Stimulated activated CD4-positive, alpha-beta T cell treated with anti-CD3 and anti-CD28 coated beads, TNF-alpha, amount 100 ng/mL, for 24 hours (primary cell): ENCODE measurements around the gene RASGRF2.

Experiments
- DNase-seq, 3 experiments: peaks; one replicate each; pipeline ENCODE4 v3.0.0-alpha.2; 2020; ENCODE audit warnings: low read depth in 3 of 3

Gene RASGRF2

GRCh38 chr5:80951366-80951765, 8.8 kb upstream of the RASGRF2 start:
- no peak for DNase-seq

GRCh38 chr5:80953587-80953986, 6.6 kb upstream of the RASGRF2 start:
- DNase-seq = no peak

- no peak for DNase-seq
Measured at GRCh38 chr5:80955082-80955590, 5.0 kb upstream of the RASGRF2 start.

GRCh38 chr5:80956272-80956671, 3.9 kb upstream of the RASGRF2 start:
- DNase-seq = no peak

- DNase-seq = no peak
Measured at GRCh38 chr5:80957031-80957761, 3.0 kb upstream of the RASGRF2 start.

- DNase-seq = no peak
Measured at GRCh38 chr5:80958616-80959015, 1.5 kb upstream of the RASGRF2 start.

GRCh38 chr5:80959138-80959537, 1.0 kb upstream of the RASGRF2 start:
- no peak for DNase-seq

GRCh38 chr5:80960531-80961375, 590 bp downstream of the RASGRF2 start:
- DNase-seq = peak; percentile 5 to 39 (median 16)

- DNase-seq = peak in 2 of 3 experiments; percentile 41 to 55
Measured at GRCh38 chr5:80961376-80962281, 1.5 kb downstream of the RASGRF2 start.

- DNase-seq = no peak
Measured at GRCh38 chr5:80962630-80963520, 2.7 kb downstream of the RASGRF2 start.

- DNase-seq = no peak
Measured at GRCh38 chr5:80963521-80963895, 3.3 kb downstream of the RASGRF2 start.

- no peak for DNase-seq
Measured at GRCh38 chr5:80963966-80964481, 3.9 kb downstream of the RASGRF2 start.

- DNase-seq = no peak
Measured at GRCh38 chr5:80964491-80964890, 4.3 kb downstream of the RASGRF2 start.

- DNase-seq = no peak
Measured at GRCh38 chr5:80964919-80965318, 4.8 kb downstream of the RASGRF2 start.

GRCh38 chr5:80967500-80968181, 7.5 kb downstream of the RASGRF2 start:
- DNase-seq = no peak

GRCh38 chr5:80973027-80973426, 12.9 kb downstream of the RASGRF2 start:
- DNase-seq = no peak

GRCh38 chr5:80975065-80975464, 14.9 kb downstream of the RASGRF2 start:
- no peak for DNase-seq

- no peak for DNase-seq
Measured at GRCh38 chr5:80976985-80977384, 16.8 kb downstream of the RASGRF2 start.

GRCh38 chr5:80977764-80978163, 17.6 kb downstream of the RASGRF2 start:
- DNase-seq = no peak

- no peak for DNase-seq
Measured at GRCh38 chr5:80978772-80979317, 18.7 kb downstream of the RASGRF2 start.
